HG03139 (cell line): ENCODE results near the gene NUP58.

Source experiments
- ATAC-seq: cut with Tn5 transposase; IDR thresholded peaks from one replicate; pipeline ENCODE4 v1.9.1; 2021; ENCODE audit not compliant: unreplicated experiment

The NUP58 gene

DNA sequence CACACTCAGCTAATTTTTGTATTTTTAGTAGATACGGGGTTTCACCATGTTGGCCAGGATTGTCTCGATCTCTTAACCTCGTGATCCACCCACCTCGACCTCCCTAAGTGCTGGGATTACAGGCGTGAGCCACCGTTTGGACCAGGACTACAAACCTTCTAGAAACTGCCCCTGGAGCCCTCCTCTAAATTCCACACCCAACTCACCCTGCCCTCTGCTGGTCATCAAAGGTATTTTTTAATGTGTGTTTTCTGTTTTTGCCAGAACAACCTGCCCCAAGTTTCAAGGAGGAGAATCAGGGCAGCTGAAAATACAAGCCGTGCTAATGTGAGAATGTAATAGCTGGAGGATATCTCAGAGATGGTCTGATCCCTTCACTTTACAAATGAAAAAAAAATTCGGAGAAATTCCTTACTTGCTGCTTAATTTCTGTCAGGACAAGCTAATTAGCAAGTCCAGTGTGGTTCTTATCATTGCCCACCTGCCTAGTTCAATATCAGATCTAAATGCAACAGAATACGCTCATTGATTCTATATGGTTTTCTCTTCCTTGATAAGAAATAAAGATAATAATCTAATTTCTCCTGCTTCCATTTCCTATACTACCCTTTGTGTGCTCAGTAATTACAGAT is 74.4 kb downstream of the NUP58 start:
- ATAC-seq = no peak

- no peak for ATAC-seq
Measured at GRCh38 chr13:25377244-25377962, 76.0 kb downstream of the NUP58 start.

DNA sequence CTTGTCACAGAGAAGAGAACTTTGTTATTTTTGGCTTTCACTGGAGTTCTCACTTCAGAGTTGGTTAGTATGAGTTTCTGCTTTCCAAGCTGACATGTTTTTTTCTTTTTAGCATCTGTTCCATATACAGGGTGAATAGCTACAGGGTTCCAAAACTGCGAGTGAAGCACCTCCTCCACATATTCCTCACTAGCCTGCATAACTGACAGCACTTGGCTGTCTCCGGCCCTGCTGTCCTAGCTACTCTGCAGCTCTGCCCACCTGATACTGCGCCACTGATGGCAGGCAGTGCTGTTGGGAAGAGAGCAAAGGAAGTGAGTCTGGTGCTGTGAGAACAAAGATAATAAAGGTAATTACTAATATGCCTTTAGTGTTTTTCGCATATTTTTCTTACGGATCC is 77.1 kb downstream of the NUP58 start:
- no peak for ATAC-seq

DNA sequence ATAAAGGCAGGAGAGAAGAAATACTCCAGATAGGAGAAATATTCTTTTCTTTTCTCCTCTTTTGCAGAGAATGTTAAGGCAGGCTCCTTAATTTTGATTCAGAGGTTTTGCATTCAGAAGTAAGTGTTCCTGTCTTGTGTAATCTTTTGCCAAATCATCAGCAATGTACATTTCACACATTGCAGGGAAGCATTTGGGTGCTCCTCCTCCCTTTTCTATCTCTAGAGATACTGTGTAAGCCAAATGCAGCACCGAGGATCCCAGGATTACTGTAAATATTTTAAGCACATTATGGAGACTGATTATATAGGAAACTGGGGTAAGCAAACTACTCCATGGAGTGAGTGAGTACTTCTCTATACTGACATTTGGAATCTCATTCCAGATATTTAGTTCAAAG is 77.6 kb downstream of the NUP58 start:
- no peak for ATAC-seq

DNA sequence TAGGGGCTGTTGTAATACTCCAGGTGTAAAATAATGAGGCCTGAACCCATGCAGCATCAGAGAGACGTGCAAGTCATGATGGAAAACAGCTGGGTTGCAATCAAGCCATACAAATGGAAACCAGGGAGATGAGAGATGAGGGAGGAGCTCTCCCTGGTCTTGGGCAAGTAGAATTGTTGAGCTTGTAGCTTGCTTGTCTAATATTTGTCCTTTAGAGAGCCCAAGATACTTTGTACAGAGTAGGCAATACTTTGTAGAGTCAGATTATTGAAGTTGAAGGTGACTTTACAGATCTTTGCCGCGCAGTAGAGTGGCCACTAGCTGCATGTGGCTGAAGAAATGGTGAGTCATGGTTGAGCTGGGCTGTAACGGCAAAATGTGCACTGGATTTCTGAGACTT is 78.7 kb downstream of the NUP58 start:
- ATAC-seq = no peak

DNA sequence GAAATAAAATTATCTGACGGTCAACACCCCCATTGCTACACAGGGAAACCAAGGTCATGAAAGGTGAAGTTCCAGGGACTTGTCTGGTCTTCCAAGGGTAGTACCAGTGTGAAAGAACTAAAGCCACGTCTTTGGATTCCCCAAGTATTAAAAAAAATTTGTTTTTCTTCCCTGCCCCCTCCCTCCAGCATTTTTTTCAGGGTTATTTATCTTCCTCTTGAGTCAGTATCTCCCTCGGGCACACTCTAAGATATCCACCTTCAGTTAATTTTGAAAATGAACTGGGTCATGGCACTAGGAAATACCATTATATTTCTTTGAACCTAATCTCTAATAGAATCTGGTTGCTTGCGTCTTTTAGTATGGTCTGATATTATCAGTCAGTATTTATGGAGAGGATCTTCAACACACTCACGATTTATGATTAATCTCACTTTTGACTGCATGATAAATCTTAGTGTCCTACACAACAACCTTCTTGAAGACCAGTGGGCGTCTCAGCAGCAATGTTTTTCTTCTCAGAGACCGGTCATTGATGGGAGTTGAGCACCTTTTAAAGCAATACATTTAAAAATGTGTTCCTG is 79.4 kb downstream of the NUP58 start:
- no peak for ATAC-seq

GRCh38 chr13:25384758-25385410 is 83.5 kb downstream of the NUP58 start:
- no peak for ATAC-seq

DNA sequence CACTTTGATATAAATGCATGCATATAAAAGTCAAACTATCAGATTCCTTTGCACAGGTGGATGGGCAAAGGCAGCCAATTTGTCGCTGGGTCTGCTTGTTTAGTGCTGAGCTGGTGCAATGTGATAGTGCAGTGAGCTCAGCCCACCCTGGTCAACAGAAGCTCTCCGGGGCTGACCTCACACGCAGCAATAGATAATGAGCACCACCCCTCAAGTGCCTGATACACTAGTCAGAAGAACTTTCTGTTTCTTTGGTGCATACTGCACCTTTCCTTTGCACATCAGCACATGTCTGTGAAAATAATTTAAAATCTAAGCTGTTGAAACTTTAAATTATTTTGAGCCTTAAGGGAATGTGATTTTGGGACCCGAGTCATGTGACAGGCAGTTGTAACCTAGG is 90.5 kb downstream of the NUP58 start:
- no peak for ATAC-seq
